ENCODE measurements around the gene ADPRHL1. TPM values are rescaled to one million over a fixed set of nuclear protein-coding genes. Genes with fewer than 3 reads are reported as not detected.

The ADPRHL1 gene
- total RNA-seq, 1 experiment from 2014 or later, result 4.9 TPM

DNA sequence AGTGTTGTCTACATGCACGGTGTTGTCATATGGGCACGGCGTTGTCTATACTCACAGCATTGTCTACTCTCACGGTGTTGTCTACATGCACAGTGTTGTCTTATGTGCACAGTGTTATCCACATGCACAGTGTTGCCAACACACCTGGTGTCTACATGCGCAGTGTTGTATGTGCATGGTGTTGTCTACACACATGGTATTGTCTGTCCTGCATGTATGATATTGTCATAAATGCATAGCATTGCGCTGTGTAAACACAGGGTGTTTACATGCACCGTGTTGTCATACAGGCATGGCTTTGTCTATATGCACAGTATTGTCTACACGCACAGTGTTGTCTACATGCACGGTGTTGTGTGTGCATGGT lies 6.8 kb downstream of the ADPRHL1 start:
- Histone ChIP-seq H3K36me3 (ENCODE audit: control insufficient read depth, insufficient read depth, low read length) (peaks cover 3% of the 10 kb centered on the region; the same call in 1 of the 2 replicates), H3K9me3 (no peaks in the 10 kb centered on the region), H3K4me1 (peaks cover 9% of the 10 kb centered on the region), H3K4me3 (ENCODE audit: low read depth, low read length) (no peak overlapping the region), H3K27me3 (replicated peaks; ENCODE audit: control insufficient read depth, insufficient read depth, low read length) (no peaks in the 10 kb centered on the region)
- peaks cover 6% of the 10 kb centered on the region for H3K4me1 Mint-ChIP-seq (ENCODE audit: low read depth, unreplicated experiment)
- intact Hi-C loops (cut with micrococcal nuclease; ENCODE audit: unreplicated experiment), result no loop called here
- H3K36me3 Mint-ChIP-seq (ENCODE audit: insufficient read depth, unreplicated experiment), result peaks cover 52% of the 10 kb centered on the region
- no peak for DNase-seq
- no peaks in the 10 kb centered on the region for H3K27me3 Mint-ChIP-seq (ENCODE audit: insufficient read depth, unreplicated experiment)
- TF ChIP-seq, protein P1, sequence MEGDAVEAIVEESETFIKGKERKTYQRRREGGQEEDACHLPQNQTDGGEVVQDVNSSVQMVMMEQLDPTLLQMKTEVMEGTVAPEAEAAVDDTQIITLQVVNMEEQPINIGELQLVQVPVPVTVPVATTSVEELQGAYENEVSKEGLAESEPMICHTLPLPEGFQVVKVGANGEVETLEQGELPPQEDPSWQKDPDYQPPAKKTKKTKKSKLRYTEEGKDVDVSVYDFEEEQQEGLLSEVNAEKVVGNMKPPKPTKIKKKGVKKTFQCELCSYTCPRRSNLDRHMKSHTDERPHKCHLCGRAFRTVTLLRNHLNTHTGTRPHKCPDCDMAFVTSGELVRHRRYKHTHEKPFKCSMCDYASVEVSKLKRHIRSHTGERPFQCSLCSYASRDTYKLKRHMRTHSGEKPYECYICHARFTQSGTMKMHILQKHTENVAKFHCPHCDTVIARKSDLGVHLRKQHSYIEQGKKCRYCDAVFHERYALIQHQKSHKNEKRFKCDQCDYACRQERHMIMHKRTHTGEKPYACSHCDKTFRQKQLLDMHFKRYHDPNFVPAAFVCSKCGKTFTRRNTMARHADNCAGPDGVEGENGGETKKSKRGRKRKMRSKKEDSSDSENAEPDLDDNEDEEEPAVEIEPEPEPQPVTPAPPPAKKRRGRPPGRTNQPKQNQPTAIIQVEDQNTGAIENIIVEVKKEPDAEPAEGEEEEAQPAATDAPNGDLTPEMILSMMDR (IDR thresholded peaks at IDR 0.05; ENCODE audit: insufficient read depth in 1 of 2, low read depth in 1 of 2, low read length in 1 of 2, severe bottlenecking in 1 of 2, unreplicated experiment in 1 of 2), result no peak
- no peak overlapping the region for H3K4me3 Mint-ChIP-seq (ENCODE audit: unreplicated experiment)
- H3K27ac Mint-ChIP-seq (ENCODE audit: unreplicated experiment), result no peak overlapping the region
- H3K9me3 Mint-ChIP-seq (ENCODE audit: unreplicated experiment), result peaks cover 17% of the 10 kb centered on the region
- CTCF ChIA-PET, result no interaction called here
- no TSS peak for BruUV-seq (replicated peaks)
- POLR2A ChIA-PET, result no interaction called here

DNA sequence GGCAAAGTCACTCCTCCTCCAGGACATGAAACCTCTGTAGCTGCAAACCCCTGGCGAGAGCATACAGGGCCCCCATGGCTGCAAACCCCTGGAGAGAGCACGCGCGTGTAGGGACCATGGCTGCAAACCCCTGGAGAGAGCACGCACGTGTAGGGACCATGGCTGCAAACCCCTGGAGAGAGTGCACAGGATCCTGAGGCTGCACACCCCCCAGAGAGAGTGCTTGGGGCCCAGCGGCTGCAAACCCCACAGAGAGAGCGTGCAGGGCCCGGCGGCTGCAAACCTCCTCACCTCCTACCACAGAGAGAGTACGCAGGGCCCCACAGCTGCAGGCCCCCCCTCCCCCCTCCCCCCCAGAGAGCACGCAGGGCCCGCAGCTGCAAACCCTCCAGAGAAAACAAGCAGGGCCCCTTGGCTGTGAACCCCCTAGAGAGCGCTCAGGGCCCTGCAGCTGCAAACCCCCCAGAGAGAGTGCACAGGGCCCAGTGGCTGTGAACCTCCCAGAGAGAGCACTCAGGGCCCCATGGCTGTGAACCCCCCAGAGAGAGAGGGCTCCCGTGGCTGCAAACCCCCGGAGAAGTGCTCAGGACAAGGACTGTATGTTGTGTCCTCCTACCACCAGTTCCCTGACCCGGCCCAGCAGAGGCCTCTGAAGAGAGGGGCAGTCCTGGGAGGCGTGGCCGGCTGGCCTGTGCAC lies 7.3 kb downstream of the ADPRHL1 start:
- Mint-ChIP-seq H3K36me3 (ENCODE audit: insufficient read depth, unreplicated experiment) (peaks cover 57% of the 10 kb centered on the region), H3K4me1 (ENCODE audit: low read depth, unreplicated experiment) (peaks cover 6% of the 10 kb centered on the region), H3K27me3 (ENCODE audit: insufficient read depth, unreplicated experiment) (no peaks in the 10 kb centered on the region), H3K4me3 (ENCODE audit: unreplicated experiment) (no peak overlapping the region), H3K9me3 (ENCODE audit: unreplicated experiment) (peaks cover 21% of the 10 kb centered on the region), H3K27ac (ENCODE audit: unreplicated experiment) (no peak overlapping the region)
- CTCF ChIA-PET, result no interaction called here
- BruUV-seq (replicated peaks), result no TSS peak
- H3K9me3 ChIP-seq, result no peaks in the 10 kb centered on the region
- no peak for DNase-seq
- POLR2A ChIA-PET, result no interaction called here
- intact Hi-C loops (cut with micrococcal nuclease; ENCODE audit: unreplicated experiment), result no loop called here
- H3K4me1 ChIP-seq, result peaks cover 9% of the 10 kb centered on the region
- H3K27me3 ChIP-seq (replicated peaks; ENCODE audit: control insufficient read depth, insufficient read depth, low read length), result no peaks in the 10 kb centered on the region
- TF ChIP-seq, protein P1 (IDR thresholded peaks at IDR 0.05; ENCODE audit: insufficient read depth in 1 of 2, low read depth in 1 of 2, low read length in 1 of 2, severe bottlenecking in 1 of 2, unreplicated experiment in 1 of 2), result no peak
- no peak overlapping the region for H3K4me3 ChIP-seq (ENCODE audit: low read depth, low read length)
- peaks cover 3% of the 10 kb centered on the region for H3K36me3 ChIP-seq (ENCODE audit: control insufficient read depth, insufficient read depth, low read length)

DNA sequence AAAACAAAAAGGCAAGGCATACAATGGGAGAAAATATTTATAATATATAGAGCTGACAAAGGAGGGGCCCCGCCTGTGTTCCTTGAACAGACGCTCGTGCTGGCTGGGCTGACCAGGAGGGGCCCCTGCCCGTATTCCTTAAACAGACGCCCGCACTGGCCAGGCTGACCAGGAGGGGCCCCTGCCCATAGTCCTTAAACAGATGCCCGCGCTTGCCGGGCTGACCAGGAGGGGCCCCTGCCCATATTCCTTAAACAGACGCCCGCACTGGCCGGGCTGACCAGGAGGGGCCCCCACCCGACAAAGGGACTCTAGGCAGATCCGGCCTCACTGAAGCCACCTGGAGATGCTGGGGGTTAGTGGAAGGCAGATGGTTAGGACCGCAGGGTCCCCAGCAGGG lies 9.3 kb downstream of the ADPRHL1 start:
- H3K4me3 Mint-ChIP-seq (ENCODE audit: unreplicated experiment), result no peak overlapping the region

More for the DNA sequence above, 9.3 kb downstream of the ADPRHL1 start:
- peaks cover 21% of the 10 kb centered on the region for H3K9me3 Mint-ChIP-seq (ENCODE audit: unreplicated experiment)
- H3K27me3 Mint-ChIP-seq (ENCODE audit: insufficient read depth, unreplicated experiment), result no peaks in the 10 kb centered on the region
- BruUV-seq (replicated peaks), result no TSS peak
- no peaks in the 10 kb centered on the region for H3K4me1 Mint-ChIP-seq (ENCODE audit: low read depth, unreplicated experiment)
- intact Hi-C loops (cut with micrococcal nuclease; ENCODE audit: unreplicated experiment), result no loop called here
- H3K9me3 ChIP-seq, result no peaks in the 10 kb centered on the region
- peaks cover 3% of the 10 kb centered on the region for H3K36me3 ChIP-seq (ENCODE audit: control insufficient read depth, insufficient read depth, low read length)
- DNase-seq, result no peak
- peaks cover 42% of the 10 kb centered on the region for H3K36me3 Mint-ChIP-seq (ENCODE audit: insufficient read depth, unreplicated experiment)
- no peaks in the 10 kb centered on the region for H3K27me3 ChIP-seq (replicated peaks; ENCODE audit: control insufficient read depth, insufficient read depth, low read length)
- H3K4me1 ChIP-seq, result peaks cover 5% of the 10 kb centered on the region
- H3K4me3 ChIP-seq (ENCODE audit: low read depth, low read length), result no peak overlapping the region
- ChIA-PET CTCF (no interaction called here), POLR2A (no interaction called here)
- no peak overlapping the region for H3K27ac Mint-ChIP-seq (ENCODE audit: unreplicated experiment)
- TF ChIP-seq, protein P1 (IDR thresholded peaks at IDR 0.05; ENCODE audit: insufficient read depth in 1 of 2, low read depth in 1 of 2, low read length in 1 of 2, severe bottlenecking in 1 of 2, unreplicated experiment in 1 of 2), result no peak
